HG03457 (cell line): ENCODE data around the gene GYG2.
"Not testable (repeated sequence)": the region's sequence is repeated elsewhere in the genome, so short reads cannot be mapped to it uniquely, and the experiment has no call there.

ENCODE experiments used
- ATAC-seq: cut with Tn5 transposase; IDR thresholded peaks from one replicate; pipeline ENCODE4 v1.9.1; 2021; ENCODE audit warnings: moderate number of reproducible peaks; ENCODE audit not compliant: unreplicated experiment

Gene GYG2

DNA sequence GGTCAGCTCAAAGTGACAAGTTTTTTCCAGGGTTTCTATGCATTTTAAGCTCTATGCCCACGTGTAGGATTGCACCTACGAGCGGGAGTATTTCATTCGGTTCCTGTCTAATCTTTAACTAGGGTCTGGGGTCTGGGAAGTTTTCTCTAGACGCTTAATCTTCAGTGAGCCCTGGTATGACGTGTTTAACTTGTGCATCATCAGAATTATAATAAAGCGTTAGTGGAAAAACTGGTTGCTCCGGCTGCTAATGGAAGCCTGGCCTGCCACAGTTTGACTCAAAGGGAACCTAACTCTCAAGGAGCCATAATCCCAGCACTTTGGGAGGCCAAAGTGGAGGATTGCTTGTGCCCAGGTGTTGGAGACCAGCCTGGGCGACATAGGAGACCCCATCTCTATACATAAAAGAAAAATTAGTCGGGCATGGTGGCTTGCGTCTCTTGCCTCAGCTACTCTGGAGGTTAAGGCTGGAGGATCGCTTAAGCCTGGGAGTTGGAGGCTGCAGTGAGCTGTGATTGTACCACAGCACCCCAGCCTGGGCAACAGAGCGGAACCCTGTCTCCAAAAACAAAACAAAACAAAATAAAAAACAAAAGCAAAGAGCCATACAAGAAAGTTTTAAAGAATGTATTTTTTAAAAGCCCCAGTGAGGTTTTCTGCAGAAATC, 70.2 kb downstream of the GYG2 start:
- ATAC-seq = no peak

DNA sequence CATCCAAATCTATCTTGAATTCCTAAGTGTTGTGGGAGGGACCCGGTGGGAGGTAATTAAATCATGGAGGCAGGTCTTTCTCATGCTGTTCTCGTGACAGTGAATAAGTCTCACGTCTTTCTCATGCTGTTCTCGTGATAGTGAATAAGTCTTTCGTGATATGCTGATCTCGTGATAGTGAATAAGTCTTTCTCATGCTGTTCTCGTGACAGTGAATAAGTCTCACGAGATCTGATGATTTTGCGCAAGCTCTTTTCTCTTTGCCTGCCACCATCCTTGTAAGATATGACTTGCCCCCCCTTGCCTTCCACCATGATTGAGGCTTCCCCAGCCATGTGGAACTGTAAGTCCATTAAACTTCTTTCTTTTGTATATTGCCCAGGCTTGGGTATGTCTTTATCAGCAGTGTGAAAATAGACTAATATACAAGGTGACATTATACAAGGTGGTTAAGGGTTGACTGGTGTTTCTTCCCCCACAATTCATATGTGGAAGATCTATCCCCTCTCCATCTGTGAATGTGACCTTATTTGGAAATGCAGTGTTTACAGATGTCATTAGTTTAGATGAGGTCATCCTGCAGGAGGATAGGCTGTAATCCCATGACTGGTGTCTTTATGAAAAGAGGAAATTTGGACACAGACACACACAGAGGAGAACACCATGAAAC, 72.8 kb downstream of the GYG2 start:
- no peak for ATAC-seq

DNA sequence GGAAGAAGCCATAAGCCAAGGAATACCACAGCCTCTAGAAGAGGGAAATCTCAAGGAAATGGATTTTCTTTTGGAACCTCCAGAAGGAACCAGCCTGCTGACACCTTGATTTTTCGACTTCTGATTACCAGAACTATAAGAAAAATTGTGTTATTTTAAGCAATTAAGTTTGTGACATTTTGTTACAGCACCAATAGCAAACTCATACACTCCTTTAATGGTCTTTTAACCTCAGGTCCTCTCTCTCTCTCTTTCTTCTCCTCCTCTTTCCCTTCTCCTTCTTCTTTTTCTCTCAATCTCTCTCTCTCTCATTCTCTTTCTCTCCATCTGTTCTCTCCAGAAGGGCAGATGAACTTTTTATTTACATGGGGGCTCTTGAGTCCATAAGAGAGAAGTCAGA, 74.1 kb downstream of the GYG2 start:
- no peak for ATAC-seq

DNA sequence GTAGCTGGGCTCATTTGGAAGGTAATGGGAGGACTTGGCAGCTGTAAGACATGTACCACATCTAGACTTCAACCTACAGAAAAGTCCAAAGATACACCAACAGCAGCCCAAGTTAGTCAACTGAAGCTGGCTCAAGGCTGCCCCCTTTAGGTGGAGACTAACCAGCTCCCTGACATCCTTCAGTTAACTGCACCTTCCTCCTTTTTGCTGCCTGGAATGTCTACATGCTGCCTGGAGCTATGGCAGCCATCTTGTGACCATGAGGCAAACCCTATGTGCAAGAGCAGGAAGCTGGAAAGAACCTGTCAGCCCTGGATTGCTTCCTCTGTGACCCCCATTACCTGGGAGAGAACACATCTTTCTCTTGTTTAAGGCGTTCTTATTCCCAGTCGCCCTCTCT, 74.6 kb downstream of the GYG2 start:
- no peak for ATAC-seq

DNA sequence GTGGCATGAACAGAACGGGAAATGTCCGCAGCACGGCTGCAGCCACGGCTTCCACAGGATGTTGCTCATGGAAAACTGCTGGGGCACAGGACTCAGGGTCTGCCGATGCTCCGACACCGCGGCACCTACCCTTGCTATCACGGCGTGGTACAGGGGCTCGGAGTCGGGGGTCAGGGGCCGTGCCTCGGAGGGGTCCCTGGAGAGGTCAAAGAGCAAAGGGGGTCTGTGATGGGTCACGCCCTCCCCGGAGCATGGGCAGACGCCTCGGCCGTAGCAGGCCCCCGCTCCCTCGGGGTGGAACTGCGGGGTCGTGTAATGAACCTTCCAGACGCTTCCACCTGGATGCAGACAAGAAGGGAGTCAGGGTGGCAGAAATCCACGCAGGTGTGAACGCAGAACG, 78.6 kb downstream of the GYG2 start:
- no peak for ATAC-seq

DNA sequence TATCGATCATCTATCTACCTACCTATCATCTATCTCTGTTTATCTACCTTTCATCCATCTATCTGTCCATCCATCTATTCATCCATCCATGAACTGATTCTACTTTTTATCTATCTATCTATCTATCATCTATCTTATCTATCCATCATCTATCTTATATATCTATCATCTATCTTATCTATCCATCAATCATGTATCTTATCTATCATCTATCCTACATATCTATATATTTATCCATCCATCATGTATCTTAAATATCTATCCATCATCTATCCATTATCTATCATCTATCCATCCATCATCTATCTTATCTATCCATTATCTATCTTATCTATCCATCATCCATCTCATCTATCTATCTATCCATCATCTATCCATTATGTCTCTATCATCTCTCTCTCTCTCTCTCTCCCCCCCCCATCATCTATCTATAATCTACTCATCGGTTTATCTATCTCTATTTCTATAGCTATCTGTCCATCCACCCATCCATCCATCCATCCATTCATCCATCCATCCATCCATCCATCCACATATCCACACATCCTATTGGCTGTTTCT, 79.5 kb downstream of the GYG2 start:
- no peak for ATAC-seq

DNA sequence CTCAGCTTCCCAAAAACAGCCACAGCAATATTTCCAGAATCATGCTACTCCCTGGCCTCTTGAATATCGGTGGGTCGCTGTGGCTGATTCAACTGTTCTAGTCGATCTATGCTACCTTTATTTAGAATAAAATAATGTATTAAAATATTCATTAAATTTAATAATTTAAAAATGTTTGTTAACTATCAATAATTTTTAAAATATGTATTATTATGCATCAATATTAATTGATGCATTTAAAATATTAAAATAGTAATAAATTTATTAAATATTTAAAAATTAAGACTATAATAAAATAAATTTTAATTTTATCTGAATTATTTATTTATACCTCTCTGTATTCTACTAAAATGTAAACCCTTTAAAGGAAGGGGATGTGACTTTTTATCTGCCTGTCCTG, 81.4 kb downstream of the GYG2 start:
- no peak for ATAC-seq

DNA sequence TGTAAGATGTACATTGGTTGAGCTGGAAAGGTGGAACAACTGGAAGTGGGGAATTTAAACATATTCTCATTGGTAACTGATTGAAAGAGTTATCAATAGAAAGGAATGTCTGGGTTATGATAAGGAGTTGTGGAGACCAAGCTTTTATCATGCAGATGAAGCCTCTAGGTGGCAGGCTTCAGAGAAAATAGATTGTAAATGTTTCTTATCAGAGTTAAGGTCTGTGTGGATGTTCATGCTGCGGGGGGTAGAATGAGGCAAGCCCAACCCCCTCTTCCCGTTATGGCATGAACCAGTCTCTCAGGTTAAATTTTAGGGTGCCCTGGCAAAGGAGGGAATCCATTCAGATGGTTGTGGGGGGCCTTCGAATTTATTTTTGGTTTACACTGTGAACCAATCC, 84.4 kb downstream of the GYG2 start:
- ATAC-seq = no peak

DNA sequence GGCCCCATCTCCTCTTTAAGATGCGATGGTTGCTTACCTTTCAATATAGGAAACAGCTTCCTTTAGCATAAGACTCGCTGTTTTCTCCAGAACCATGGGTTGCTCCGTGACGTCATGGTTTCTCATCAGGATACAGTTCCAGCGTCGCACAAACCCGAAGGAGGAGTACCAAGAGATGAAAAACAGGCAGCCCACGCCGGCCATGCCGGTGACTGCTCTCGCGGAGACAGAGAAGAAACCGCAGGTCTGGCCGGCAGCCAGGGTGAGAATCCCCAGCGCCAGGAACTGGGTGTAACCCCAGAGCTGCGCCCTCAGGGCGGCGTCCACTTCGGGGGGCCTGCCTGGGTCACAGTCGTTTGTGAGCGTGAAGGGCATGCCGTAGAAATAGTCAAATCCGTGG, 89.0 kb downstream of the GYG2 start:
- ATAC-seq = no peak

DNA sequence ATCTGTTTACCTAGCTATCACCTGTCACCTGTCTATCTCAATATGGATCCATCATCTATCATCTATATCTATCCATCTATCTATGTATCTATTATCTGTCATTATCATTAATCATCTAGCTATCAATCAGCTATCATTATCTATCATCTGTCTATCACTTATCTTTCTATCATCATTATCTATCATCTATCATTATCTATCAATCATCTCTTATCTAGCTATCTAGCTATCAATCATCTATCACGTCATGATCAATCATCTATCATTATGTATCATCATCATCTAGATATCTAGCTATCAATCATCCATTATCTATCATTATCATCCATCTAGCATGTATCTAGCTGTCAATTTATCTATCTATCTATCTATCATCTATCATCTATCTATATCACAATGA, 92.5 kb downstream of the GYG2 start:
- ATAC-seq = no peak

DNA sequence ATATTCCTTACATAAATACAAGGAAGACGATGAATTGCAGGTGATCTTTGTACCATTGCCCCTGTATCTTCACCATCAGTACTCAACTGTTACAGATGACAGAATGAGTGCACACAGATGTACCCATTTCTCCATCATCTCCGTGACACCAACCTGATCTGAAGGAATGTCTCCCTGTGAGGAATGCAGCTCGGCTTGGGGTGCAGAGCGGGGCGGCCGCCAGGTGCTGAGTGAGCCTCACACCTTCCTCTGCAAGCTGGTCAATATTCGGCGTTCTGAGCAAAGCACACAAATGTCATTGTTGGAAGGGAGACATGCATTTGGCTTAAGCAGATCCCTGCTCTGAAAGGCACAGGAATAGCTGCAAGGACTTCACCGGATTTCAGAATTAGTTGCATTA, 93.0 kb downstream of the GYG2 start:
- no peak for ATAC-seq

DNA sequence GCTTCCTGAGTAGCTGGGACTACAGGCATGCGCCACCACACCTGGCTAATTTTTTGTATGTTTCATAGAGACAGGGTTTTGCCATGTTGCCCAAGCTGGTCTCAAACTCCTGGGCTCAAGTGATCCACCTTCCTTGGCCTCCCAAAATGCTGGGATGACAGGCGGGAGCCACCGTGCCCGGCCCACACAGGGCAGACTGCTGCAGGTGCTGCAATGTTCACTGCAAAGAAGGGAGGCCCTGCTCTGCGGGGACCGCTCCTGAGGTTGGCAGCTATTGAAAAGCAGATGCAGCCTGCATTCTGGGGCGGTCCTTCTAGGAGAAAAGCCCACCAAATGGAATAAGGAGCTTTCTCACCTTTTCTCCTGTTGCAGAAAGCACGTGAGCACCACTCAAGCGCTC, 95.4 kb downstream of the GYG2 start:
- ATAC-seq = no peak

DNA sequence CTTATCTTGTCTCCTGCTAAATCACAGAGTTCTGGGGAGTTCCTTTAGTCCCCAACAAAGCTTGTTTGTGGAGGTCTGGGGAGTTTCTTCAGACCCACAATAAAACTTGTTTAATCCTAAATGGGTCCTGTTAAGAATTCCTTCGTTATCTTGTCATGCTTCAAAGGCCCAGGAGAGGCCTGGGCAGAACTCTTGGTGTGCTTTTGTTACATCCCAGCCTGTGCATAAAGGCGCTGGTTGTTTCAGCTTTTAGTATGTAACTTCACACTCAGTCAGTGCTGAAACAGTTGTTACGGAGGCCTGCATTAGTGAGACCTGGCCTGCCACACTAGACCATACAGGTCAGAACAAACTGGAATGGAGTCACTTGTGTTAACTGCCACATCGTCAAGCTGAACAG, 97.5 kb downstream of the GYG2 start:
- not testable (repeated sequence) for ATAC-seq

DNA sequence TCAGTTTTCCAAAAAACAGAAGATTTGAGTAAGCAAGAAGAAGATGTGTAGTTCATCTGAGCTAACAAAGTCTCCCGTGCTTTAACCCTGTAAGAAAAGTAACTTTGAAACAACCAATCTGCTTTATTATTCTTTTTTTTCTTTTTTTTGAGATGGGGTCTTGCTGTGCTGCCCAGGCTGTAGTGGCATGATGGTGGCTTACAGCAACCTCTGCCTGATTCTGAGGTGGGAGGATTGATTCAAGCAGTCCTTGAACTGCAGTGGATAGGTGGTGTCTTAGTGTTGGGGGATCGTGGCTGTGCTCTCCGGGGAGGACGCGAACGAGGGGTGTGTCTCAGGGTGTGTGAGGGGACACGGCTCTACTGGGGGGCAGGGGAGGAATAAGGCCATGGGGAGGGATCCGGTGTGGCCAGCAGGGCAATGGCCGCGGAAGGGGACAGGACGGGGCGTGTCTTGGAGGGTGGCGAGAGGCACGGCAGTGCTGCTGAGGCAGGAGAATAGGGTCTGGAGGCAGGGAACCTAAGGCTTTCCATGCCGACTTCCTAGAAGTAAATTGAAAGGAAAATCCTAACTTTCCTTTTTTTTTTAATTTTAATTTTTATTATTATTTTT, 98.0 kb downstream of the GYG2 start:
- ATAC-seq = no peak

DNA sequence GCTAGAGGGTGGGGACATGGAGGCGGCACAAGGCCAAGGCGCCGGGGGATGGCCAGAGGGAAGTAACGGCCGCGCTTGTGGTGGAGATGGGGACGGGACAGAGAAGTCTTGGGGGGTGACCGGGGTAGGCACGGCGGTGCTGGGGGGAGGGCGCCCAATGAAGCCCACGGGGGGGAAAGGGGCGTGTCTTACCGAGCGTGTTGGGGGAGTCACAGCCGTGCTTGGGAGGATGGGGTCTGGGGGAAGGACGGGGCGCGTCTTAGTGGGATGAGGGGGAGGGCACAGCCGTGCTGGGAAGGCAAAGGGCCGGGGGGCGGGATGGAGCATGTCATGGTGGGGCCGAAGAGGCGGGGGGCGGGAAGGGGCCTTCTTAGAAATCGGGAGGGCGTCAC, 99.5 kb downstream of the GYG2 start:
- ATAC-seq = no peak

DNA sequence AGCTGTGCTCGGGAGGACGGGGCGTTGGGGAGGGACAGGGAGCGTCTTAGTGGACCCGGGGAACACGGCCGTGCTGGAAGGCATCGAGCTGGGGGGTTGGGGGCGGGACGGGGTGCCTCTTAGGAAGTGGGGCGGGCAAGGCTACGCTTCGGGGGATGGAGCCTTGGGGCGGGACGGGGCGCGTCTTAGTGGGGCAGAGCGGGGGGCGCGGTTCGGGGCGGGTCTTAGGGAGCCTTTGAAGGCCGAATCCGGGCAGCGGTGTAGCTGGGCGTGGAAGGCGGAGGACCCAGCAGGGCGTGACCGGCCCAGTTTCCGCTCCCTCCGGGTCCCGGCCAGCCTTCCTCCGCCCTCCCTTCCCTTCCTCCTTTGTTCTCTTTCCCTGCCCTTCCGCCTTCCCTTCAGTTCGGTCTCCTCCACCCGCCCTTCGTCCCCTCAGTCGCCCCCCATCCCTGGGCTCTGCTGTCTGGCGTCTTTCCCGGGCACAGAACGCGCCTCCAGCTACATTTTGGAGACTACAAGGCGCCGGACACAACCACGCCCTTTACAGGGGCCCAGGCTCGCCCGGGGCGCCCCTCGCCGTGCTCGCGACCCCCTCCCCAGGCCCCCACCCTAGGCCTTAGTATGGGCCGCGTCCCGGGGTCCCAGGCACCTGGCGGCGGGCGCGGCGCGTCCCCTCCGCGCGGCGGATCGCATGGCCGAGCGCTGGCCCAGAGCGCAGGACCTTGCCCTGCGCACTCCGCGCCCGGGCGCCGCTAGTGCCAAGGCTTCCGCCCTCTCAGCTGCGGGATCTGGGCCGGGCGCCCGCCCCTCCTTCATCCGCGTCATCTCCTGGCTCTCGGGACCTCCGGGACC, 100.1 kb downstream of the GYG2 start, which contains the start of gene ARSD:
TSS of gene ARSD (minus strand) at position 757 of the 852 bp plus-strand sequence. CDS start at position 693, 64 bp downstream.
- peak; percentile 84 for ATAC-seq

DNA sequence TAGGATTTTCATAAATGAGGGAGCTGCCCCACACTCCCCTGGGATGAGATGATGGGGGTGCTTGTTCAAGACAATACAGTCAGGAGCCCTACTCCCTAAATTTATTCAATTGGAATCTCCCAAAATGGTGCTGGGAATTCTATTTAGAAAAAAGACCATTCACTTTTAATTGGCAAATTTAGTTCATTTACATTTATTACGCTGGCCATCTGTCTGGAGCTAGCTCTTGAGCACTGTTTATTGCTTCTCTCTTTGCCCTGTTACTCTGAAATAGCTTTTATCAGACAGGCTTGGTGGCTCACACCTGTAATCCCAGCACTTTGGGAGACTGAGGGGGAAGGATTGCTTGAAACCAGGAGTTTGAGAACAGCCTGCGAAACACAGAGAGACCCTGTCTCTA, 102.4 kb downstream of the GYG2 start:
- ATAC-seq = no peak

DNA sequence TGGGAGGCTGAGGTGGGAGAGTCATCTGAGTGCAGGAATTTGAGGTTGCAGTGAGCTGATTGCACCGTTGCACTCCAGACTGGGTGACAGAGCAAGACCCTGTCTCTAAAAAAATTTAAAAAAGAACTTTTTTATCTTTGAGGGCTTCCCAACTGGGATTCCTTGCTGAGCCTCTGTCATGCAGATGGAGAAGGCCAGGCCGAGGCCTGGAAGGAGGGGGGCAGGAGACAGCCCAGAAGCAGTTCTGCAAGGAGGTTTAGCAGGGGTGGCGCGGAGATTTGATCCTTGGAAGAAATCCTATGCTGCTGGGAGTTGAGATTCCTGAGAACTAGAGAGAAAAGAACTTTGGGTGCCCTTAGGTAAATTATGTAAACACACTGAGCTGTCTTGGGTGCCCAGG, 102.9 kb downstream of the GYG2 start:
- ATAC-seq = no peak
